Peyer's patch (tissue), 4 donors: ENCODE data around the gene DCLK3. TPM values are rescaled to one million over a fixed set of nuclear protein-coding genes. Genes with fewer than 3 reads are reported as not detected.

Experiments used
- DNase-seq, 3 donors: peaks; one replicate each; pipeline ENCODE4 v3.0.0-alpha.2; 2017 to 2019
- H3K27ac ChIP-seq, 4 donors: fragments of 200-600 bp; sonication (generic); one replicate each; pipeline ENCODE4 v1.5.1; 2016 to 2019
- H3K27me3 ChIP-seq, 2 donors: fragments of 200-600 bp; sonication (generic); one replicate each; pipeline ENCODE4 v1.5.1; 2019
- H3K36me3 ChIP-seq, 3 donors: fragments of 200-600 bp; sonication (generic); one replicate each; pipeline ENCODE4 v1.5.1; 2016 to 2019
- H3K4me1 ChIP-seq, 4 donors: fragments of 200-600 bp; sonication (generic); one replicate each; pipeline ENCODE4 v1.5.1; 2016 to 2019
- H3K4me3 ChIP-seq, 4 donors: fragments of 200-600 bp; sonication (generic); 1 replicate in 3 of 4; 2 replicates in 1 of 4; pipeline ENCODE4 v1.5.1; 2016 to 2019; ENCODE audit warnings: mild to moderate bottlenecking in 1 of 4
- H3K9me3 ChIP-seq, 4 donors: fragments of 200-600 bp; sonication (generic); one replicate each; pipeline ENCODE4 v1.5.1; 2016 to 2019; ENCODE audit warnings: mild to moderate bottlenecking in 1 of 4
- POLR2A ChIP-seq, 2 donors: fragments of 450-650 bp; IDR thresholded peaks; one replicate each; pipeline ENCODE4 v1.5.1; 2017; ENCODE audit warnings: antibody characterized with exemption in 2 of 2, mild to moderate bottlenecking in 2 of 2, moderate library complexity in 2 of 2
- total RNA-seq, 4 donors: library from RNA; depleted of rRNA; stranded (reverse); fragments of >200 nt; gene quantifications; one replicate each; pipeline ENCODE4 v1.1.0, GENCODE V29; 2016
- TF ChIP-seq, protein P1 (sequence below), 6 experiments: fragments of 450-650 bp in 4 of 6; fragments of 200-600 bp in 2 of 6; sonication (generic) in 1 of 6; IDR thresholded peaks; one replicate each; pipeline ENCODE4 v1.5.1; 2017 to 2019; ENCODE audit warnings: antibody characterized with exemption in 6 of 6, mild to moderate bottlenecking in 3 of 6, moderate library complexity in 1 of 6

The DCLK3 gene
- total RNA-seq, 4 donors from 2014 or later = not detected

DNA sequence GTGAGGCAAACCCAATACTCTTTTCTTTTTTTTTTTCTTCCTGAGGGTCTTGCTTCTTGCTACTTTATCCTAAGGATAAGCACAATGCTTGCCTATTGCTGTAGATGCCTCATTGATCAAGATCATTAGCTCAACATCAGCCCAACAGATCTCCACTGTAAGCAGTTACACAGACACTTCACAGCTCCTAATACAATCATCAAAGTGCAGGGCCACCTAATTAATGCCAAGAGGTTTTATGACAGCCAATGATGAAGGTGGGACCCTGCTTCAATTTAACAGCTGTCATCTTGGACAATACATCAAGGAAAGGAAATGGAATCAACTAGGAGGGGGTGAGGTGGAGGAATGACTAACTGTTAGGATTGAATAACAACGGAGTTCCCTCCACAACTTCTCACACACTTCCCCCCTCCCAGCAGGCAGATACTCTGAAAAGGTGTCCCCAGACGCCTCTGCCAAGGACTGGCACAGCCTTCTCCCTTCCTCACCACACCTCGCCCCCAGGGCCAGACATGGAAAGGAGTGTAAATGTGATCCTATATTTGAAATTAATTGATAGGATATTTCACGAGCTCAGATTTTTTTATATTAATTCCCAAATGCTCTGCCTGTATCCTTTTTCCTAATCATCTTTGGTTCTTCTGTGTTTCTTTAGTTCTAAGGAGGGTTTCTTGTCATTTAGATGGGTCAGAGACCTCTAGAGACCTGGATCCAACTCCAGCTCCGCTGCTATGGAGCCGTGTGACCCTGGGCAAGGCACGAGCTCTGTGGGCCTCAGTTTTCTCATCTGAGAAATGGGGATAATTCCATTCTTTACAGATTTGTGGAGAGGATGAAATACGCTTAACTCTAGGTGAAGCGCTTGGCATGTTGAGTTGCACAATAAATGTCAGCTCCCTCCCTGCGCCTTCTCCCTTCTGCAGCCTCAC, 1.2 kb downstream of the DCLK3 start:
- no peak overlapping the region for H3K27ac ChIP-seq
- H3K4me3 ChIP-seq = no peak overlapping the region

DNA sequence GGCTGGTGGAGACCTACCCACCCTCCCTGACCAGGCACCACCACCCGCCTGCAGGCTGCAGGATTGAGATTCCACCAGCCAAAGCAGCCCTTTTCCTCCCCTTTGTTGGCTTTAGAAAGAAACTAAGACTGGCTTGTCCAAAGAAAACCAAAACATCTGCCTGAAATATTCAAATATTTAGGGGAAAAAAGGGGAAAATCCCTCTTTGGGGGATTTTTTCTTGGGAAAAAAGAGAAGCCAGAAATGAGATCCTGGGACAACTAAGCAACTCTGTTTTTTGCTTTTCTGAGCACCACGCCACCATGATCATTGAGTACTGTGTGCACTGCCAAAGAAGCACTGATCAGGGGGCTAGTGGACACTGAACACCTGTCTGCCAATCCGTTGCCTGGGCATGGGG, 2.6 kb downstream of the DCLK3 start:
- TF ChIP-seq, protein P1, sequence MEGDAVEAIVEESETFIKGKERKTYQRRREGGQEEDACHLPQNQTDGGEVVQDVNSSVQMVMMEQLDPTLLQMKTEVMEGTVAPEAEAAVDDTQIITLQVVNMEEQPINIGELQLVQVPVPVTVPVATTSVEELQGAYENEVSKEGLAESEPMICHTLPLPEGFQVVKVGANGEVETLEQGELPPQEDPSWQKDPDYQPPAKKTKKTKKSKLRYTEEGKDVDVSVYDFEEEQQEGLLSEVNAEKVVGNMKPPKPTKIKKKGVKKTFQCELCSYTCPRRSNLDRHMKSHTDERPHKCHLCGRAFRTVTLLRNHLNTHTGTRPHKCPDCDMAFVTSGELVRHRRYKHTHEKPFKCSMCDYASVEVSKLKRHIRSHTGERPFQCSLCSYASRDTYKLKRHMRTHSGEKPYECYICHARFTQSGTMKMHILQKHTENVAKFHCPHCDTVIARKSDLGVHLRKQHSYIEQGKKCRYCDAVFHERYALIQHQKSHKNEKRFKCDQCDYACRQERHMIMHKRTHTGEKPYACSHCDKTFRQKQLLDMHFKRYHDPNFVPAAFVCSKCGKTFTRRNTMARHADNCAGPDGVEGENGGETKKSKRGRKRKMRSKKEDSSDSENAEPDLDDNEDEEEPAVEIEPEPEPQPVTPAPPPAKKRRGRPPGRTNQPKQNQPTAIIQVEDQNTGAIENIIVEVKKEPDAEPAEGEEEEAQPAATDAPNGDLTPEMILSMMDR (IDR thresholded peaks at IDR 0.05) = no peak
- TF ChIP-seq POLR2A (IDR thresholded peaks at IDR 0.05) = no peak
- H3K4me3 ChIP-seq = no peak overlapping the region
- peaks cover 0 to 4% (median 0%) of the 10 kb centered on the region in 4 donors for H3K4me1 ChIP-seq
- no peaks in the 10 kb centered on the region for H3K27me3 ChIP-seq
- DNase-seq = no peak
- H3K9me3 ChIP-seq = no peaks in the 10 kb centered on the region
- no peaks in the 10 kb centered on the region for H3K36me3 ChIP-seq
- H3K27ac ChIP-seq = no peak overlapping the region

More for the DNA sequence above, 1.2 kb downstream of the DCLK3 start:
- DNase-seq = no peak
- Histone ChIP-seq H3K4me1 (peaks cover 0 to 4% (median 0%) of the 10 kb centered on the region in 4 donors), H3K9me3 (no peaks in the 10 kb centered on the region), H3K27me3 (no peaks in the 10 kb centered on the region), H3K36me3 (no peaks in the 10 kb centered on the region)
- TF ChIP-seq POLR2A (IDR thresholded peaks at IDR 0.05) = no peak
- TF ChIP-seq, protein P1 (IDR thresholded peaks at IDR 0.05) = no peak

DNA sequence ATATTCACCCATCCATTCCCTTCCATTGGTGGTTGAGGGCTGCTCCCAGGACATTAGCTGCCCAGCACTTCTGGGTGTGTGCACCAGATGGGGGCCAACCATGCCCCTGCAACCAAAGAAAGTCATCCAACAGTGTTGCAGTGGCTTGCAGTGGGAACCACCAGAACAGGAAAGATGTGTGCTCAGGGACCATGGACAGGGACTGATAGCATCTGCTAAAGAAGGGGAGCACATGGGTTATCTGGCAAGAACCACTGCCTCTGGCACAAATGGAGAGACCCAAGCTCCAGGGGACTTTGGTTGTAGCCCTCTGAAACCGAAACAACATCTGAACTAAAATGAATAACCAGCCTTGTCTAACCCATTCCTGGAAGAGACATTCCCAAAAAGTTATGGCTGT, 8.1 kb downstream of the DCLK3 start:
- H3K9me3 ChIP-seq = no peaks in the 10 kb centered on the region
- no peaks in the 10 kb centered on the region for H3K36me3 ChIP-seq
- TF ChIP-seq, protein P1 (IDR thresholded peaks at IDR 0.05) = no peak
- TF ChIP-seq POLR2A (IDR thresholded peaks at IDR 0.05) = no peak
- no peak for DNase-seq
- H3K4me1 ChIP-seq = no peaks in the 10 kb centered on the region
- H3K27ac ChIP-seq = no peak overlapping the region
- no peaks in the 10 kb centered on the region for H3K27me3 ChIP-seq
- H3K4me3 ChIP-seq = no peak overlapping the region

DNA sequence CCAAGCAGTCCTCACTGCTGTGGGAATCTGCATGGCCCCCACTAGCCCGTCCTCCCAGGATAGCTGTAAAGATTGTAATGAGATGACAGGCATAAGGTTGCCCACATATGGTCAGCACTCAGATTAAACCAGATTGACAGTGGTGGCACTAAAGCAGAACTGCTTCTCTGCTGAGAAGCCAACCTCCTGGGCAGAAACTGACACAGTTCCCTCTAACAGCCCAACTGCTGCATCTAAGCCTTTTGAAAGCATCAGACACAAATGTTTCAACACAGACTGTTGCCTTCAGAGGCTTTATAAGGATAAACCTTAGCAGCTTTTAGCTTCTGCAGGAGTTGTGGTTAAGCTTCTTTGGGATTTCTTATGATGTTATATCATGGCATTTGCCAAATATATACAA, 13.0 kb downstream of the DCLK3 start:
- H3K36me3 ChIP-seq = no peaks in the 10 kb centered on the region
- no peaks in the 10 kb centered on the region for H3K27me3 ChIP-seq
- no peak overlapping the region for H3K4me3 ChIP-seq
- no peaks in the 10 kb centered on the region for H3K9me3 ChIP-seq
- H3K4me1 ChIP-seq = no peaks in the 10 kb centered on the region
- no peak for DNase-seq
- TF ChIP-seq POLR2A (IDR thresholded peaks at IDR 0.05) = no peak
- TF ChIP-seq, protein P1 (IDR thresholded peaks at IDR 0.05) = no peak
- H3K27ac ChIP-seq = no peak overlapping the region

DNA sequence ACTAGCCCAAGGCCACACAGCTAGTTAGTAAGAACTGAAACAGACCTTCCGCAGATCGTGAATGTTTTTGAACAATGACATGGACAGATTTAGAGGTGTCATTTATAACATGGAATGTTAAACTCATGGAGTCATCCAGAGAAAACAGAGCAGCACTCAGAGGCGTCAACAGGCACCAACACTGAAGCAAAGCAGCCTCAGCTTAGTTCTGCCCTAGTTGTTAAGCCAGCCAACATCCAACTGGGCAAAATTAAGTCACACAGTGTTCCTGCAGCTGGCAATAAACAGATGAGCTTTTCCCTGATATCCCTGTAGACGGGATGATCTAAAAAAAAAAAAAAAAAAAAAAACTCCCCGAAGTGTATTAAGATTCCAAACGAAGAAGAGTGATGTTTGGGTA, 13.6 kb downstream of the DCLK3 start:
- Histone ChIP-seq H3K9me3 (no peaks in the 10 kb centered on the region), H3K27ac (no peak overlapping the region), H3K4me3 (no peak overlapping the region), H3K36me3 (no peaks in the 10 kb centered on the region), H3K27me3 (no peaks in the 10 kb centered on the region), H3K4me1 (peaks cover 0 to 3% (median 0%) of the 10 kb centered on the region in 4 donors)
- DNase-seq = no peak
- TF ChIP-seq, protein P1 (IDR thresholded peaks at IDR 0.05) = no peak
- no peak for TF ChIP-seq POLR2A (IDR thresholded peaks at IDR 0.05)
